Measurements from ENCODE around the gene NCOA7.
"Not testable (repeated sequence)": the region's sequence is repeated elsewhere in the genome, so short reads cannot be mapped to it uniquely, and the experiment has no call there.

Gene NCOA7

GRCh38 chr6:125759959-125760457 is 30.8 kb upstream of the NCOA7 start:
- H3K36me3 ChIP-seq (ENCODE audit: insufficient read depth, low read depth, low read length), result peaks cover 39% of the 10 kb centered on the region
- no peaks in the 10 kb centered on the region for H3K27me3 ChIP-seq (ENCODE audit: insufficient read depth, low read length)
- H3K4me1 ChIP-seq (ENCODE audit: insufficient read depth, low read length), result peaks cover 2% of the 10 kb centered on the region; the same call in 1 of the 2 replicates
- H3K4me3 ChIP-seq (ENCODE audit: low read length), result no peak overlapping the region
- no peak overlapping the region for H3K27ac ChIP-seq (ENCODE audit: low read length)
- H3K9ac ChIP-seq (ENCODE audit: low read depth, low read length), result no peak overlapping the region
- no peaks in the 10 kb centered on the region for H3K9me3 ChIP-seq (ENCODE audit: insufficient read depth, low read depth, low read length)

DNA sequence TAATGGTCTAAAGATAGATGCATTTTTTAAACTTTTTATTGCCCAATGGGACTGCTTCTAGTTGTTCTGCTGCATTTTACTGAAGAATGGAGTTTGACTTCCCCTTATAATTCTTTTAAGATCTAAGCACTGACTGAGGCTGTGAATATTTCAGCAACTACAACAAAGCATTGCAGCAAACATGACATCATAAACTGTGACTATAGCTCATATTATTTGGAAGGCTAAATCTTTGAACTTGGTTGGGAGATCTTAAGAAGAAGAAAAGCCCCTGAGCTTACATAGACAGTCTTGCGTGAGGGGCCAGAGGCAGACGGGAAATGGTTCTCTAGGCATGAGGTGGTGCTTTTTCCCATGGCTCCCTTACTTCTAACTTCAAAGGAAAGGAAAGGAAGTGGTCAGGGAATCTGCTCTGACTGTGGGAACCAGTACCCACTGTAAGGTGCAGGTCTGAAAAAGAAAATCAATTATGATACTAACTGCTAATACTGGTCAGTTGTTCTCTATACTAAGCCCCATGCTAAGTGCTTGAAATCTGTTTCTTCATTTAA is 26.6 kb upstream of the NCOA7 start:
- H3K27me3 ChIP-seq (ENCODE audit: insufficient read depth, low read length), result no peaks in the 10 kb centered on the region
- H3K4me3 ChIP-seq (ENCODE audit: low read length), result no peak overlapping the region
- H3K27ac ChIP-seq (ENCODE audit: low read length), result no peak overlapping the region
- peaks cover 24% of the 10 kb centered on the region for H3K36me3 ChIP-seq (ENCODE audit: insufficient read depth, low read depth, low read length)
- no peaks in the 10 kb centered on the region for H3K9me3 ChIP-seq (ENCODE audit: insufficient read depth, low read depth, low read length)
- H3K9ac ChIP-seq (ENCODE audit: low read depth, low read length), result no peak overlapping the region
- no peaks in the 10 kb centered on the region for H3K4me1 ChIP-seq (ENCODE audit: insufficient read depth, low read length)

GRCh38 chr6:125765944-125766343 is 24.8 kb upstream of the NCOA7 start:
- H3K27ac ChIP-seq (ENCODE audit: low read length), result no peak overlapping the region
- no peak overlapping the region for H3K4me3 ChIP-seq (ENCODE audit: low read length)
- no peak overlapping the region for H3K9ac ChIP-seq (ENCODE audit: low read depth, low read length)
- peaks cover 7% of the 10 kb centered on the region for H3K36me3 ChIP-seq (ENCODE audit: insufficient read depth, low read depth, low read length)
- no peaks in the 10 kb centered on the region for H3K9me3 ChIP-seq (ENCODE audit: insufficient read depth, low read depth, low read length)
- H3K27me3 ChIP-seq (ENCODE audit: insufficient read depth, low read length), result no peaks in the 10 kb centered on the region
- H3K4me1 ChIP-seq (ENCODE audit: insufficient read depth, low read length), result no peaks in the 10 kb centered on the region

DNA sequence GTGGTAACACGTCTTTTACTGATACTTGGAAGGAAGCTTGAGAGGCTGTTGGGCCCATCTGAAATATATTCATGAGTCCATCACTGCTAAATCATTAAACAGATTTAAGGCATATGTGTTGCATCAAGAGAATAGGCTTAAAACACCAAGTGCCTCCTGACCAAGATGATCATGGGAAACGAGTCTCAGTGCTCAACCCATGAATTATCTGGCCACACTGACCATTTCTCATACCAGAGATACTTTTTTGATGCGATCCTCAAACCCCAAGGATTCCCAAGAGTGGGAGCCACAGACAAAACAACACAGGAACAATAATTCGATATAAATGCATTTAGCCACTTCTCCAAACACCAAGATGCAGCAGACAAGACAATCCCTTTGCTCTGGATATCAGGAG is 24.1 kb upstream of the NCOA7 start:
- no peak overlapping the region for H3K9ac ChIP-seq (ENCODE audit: low read depth, low read length)
- H3K27me3 ChIP-seq (ENCODE audit: insufficient read depth, low read length), result no peaks in the 10 kb centered on the region
- no peaks in the 10 kb centered on the region for H3K36me3 ChIP-seq (ENCODE audit: insufficient read depth, low read depth, low read length)
- no peak overlapping the region for H3K4me3 ChIP-seq (ENCODE audit: low read length)
- no peak overlapping the region for H3K27ac ChIP-seq (ENCODE audit: low read length)
- H3K4me1 ChIP-seq (ENCODE audit: insufficient read depth, low read length), result no peaks in the 10 kb centered on the region
- no peaks in the 10 kb centered on the region for H3K9me3 ChIP-seq (ENCODE audit: insufficient read depth, low read depth, low read length)

- H3K9ac ChIP-seq (ENCODE audit: low read depth, low read length), result no peak overlapping the region
- no peak overlapping the region for H3K4me3 ChIP-seq (ENCODE audit: low read length)
- H3K4me1 ChIP-seq (ENCODE audit: insufficient read depth, low read length), result no peaks in the 10 kb centered on the region
- H3K27ac ChIP-seq (ENCODE audit: low read length), result no peak overlapping the region
- H3K9me3 ChIP-seq (ENCODE audit: insufficient read depth, low read depth, low read length), result no peaks in the 10 kb centered on the region
- H3K27me3 ChIP-seq (ENCODE audit: insufficient read depth, low read length), result no peaks in the 10 kb centered on the region
- H3K36me3 ChIP-seq (ENCODE audit: insufficient read depth, low read depth, low read length), result no peaks in the 10 kb centered on the region
Observed at GRCh38 chr6:125769147-125769783, 21.5 kb upstream of the NCOA7 start.

DNA sequence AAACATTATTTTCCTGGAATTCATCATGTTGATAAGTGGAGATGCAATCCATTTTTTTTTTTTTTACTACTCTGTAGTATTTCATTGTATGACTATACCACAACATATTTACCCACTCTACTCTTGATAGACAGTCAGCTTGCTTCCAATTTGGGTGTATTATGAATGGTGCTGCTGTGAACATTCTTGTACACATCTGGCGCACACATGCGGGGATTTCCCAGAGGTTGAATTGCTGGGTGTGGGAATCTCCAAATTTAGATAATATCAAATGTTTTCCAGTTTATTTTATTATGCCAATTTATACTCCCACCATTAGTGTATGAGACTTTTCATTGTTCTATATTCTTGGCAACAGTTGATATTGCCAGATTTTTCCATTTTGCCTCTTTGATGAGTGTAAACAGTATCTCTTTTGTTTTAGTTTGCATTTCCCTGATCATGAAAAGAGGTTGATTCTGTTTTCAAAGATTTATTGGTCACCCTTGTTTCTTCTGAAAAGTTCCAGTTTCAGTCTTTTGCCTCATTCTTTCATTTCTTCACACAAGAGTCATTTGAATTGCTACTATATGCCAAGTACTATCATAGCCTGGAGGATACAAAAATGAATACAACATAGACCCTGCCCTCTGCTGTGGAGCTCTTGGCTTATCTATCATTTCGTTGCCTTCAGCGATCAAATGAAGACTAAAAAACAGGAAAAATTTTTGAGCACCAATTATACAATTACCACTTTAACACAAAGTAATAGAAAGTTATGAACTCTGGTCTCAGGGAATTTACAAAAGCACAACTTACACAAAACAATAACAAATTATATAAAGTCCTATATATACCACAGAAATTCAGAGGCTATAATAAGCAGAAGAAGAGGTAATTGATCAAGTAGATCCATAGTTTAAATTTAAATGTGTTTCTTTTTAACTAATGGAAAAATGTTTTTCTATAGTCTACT is 17.1 kb upstream of the NCOA7 start:
- H3K27me3 ChIP-seq (ENCODE audit: insufficient read depth, low read length), result no peaks in the 10 kb centered on the region
- no peaks in the 10 kb centered on the region for H3K36me3 ChIP-seq (ENCODE audit: insufficient read depth, low read depth, low read length)
- H3K27ac ChIP-seq (ENCODE audit: low read length), result no peak overlapping the region
- H3K9ac ChIP-seq (ENCODE audit: low read depth, low read length), result no peak overlapping the region
- 0 out of 2 replicates have a peak, but pooled peaks cover 3% of the 10 kb centered on the region for H3K4me1 ChIP-seq (ENCODE audit: insufficient read depth, low read length)
- no peak overlapping the region for H3K4me3 ChIP-seq (ENCODE audit: low read length)
- no peaks in the 10 kb centered on the region for H3K9me3 ChIP-seq (ENCODE audit: insufficient read depth, low read depth, low read length)

DNA sequence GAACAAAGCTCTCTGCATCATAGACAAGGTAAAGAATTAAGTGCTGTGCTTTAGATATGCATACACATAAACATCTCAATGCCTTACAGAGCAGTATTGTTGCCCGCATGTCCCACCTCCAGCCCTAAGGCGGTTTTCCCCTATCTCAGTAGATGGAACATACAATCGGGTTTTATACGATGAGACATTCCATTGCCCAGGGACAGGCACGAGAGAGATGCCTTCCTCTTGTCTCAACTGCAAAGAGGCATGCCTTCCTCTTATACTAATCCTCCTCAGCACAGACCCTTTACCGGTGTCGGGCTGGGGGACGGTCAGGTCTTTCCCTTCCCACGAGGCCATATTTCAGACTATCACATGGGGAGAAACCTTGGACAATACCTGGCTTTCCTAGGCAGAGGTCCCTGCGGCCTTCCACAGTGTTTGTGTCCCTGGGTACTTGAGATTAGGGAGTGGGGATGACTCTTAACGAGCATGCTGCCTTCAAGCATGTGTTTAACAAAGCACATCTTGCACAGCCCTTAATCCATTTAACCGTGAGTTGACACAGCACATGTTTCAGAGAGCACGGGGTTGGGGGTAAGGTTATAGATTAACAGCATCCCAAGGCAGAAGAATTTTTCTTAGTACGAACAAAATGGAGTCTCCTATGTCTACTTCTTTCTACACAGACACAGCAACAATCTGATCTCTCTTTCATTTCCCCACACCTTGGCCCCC is 14.5 kb upstream of the NCOA7 start:
- not testable (repeated sequence) for H3K9ac ChIP-seq (ENCODE audit: low read depth, low read length)

DNA sequence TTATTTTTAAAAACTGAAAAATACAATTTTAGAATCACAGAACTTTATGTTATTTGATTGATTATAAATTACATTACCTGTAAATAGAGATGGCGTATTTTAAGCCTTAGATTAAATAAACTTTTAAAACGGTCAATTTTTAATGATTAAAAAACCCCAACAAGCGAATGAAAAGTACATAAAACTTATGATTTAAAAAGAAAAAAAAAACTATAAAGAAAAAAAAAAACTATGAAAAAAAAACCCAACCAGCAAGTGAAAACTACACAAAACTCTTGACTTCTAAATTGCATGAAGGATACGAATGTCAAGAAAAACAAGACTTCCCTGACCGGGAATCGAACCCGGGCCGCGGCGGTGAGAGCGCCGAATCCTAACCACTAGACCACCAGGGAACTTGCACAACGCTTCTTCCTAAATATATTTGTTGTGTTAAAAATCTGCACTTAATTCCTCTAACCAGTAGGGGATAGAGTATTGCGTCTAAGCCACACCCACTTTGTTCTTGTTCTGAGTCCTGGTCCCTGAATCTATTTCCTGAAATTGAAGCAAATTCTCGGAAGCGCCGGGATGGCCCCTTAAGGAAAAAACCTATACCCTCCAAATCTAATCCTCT is 10.7 kb upstream of the NCOA7 start:
- Histone ChIP-seq H3K9ac (ENCODE audit: low read depth, low read length) (peak overlapping the region; percentile 88; the same call in 1 of the 2 replicates), H3K4me1 (ENCODE audit: insufficient read depth, low read length) (0 out of 2 replicates have a peak, but pooled peaks cover 5% of the 10 kb centered on the region), H3K27me3 (ENCODE audit: insufficient read depth, low read length) (no peaks in the 10 kb centered on the region), H3K4me3 (ENCODE audit: low read length) (peak overlapping the region; percentile 81), H3K36me3 (ENCODE audit: insufficient read depth, low read depth, low read length) (no peaks in the 10 kb centered on the region), H3K9me3 (ENCODE audit: insufficient read depth, low read depth, low read length) (no peaks in the 10 kb centered on the region), H3K27ac (ENCODE audit: low read length) (no peak overlapping the region)

More for the DNA sequence above, 14.5 kb upstream of the NCOA7 start:
- H3K9me3 ChIP-seq (ENCODE audit: insufficient read depth, low read depth, low read length); H3K4me1 ChIP-seq (ENCODE audit: insufficient read depth, low read length); H3K36me3 ChIP-seq (ENCODE audit: insufficient read depth, low read depth, low read length); H3K27ac ChIP-seq (ENCODE audit: low read length); H3K4me3 ChIP-seq (ENCODE audit: low read length); H3K27me3 ChIP-seq (ENCODE audit: insufficient read depth, low read length): not testable (repeated sequence)

DNA sequence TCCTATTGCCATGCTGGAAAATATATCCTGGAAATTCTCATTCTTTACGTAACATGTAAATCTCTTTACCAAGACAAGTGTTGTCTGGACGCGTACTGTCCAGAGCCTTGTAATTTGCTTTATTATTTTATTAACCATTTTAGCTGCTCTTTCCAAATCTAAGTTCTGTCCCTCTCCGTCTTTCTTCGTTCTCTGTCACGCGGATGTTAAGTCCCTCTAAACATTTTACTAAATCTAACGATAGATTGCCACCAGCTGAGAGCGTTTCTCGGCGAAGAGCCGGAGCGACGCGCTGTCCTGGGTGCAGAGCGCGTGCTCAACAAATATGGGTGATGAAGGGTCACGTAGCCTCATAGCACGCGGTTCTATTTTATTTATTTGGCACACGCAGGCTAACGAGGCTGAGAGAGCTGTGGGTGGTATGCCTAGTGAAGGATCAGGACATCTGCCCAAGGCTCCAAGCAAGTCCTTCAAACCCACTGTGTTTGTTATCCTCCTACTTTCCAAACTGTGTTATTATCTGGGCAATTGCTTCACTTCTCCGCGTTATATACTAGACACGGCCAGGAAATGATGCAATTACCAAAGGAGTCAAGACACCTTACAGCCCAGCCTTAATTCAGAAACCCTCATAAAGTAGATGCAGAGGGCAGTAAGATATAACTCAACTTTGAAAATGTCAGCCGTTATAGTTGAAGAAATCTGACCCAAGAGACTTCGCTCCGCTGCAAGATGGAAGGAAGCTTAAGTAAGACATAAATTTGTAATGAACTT is 10.0 kb upstream of the NCOA7 start:
- 0 out of 2 replicates have a peak, but pooled peaks cover 5% of the 10 kb centered on the region for H3K4me1 ChIP-seq (ENCODE audit: insufficient read depth, low read length)
- H3K9ac ChIP-seq (ENCODE audit: low read depth, low read length), result peak overlapping the region; percentile 88; the same call in 1 of the 2 replicates
- no peaks in the 10 kb centered on the region for H3K27me3 ChIP-seq (ENCODE audit: insufficient read depth, low read length)
- no peaks in the 10 kb centered on the region for H3K36me3 ChIP-seq (ENCODE audit: insufficient read depth, low read depth, low read length)
- peak overlapping the region; percentile 81 for H3K4me3 ChIP-seq (ENCODE audit: low read length)
- H3K9me3 ChIP-seq (ENCODE audit: insufficient read depth, low read depth, low read length), result no peaks in the 10 kb centered on the region
- H3K27ac ChIP-seq (ENCODE audit: low read length), result no peak overlapping the region

DNA sequence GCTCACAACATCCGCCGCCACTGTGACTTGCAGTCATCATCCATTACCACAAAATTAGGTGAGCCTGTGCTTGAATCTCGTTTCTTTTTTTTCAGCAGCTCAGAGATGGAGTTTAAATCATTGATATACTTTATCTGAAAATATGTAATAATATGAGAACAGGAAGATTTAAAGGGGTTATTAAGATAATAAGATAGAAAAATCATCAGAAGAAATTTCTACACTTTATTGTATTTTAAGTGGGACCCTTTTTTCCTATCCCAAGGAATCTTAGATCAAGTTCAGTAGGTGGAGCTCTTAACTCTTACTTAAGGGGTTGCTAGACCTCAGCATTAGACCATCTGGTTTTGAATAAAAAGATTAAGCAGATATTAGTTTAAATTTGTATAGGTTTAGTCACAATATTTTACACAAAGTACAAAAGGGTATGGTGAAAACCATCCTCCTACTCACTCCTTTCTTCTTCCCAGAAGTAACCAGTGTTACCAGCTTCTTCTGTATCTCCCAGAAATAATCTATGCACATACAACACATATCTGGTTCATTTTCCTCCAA is 9.4 kb upstream of the NCOA7 start:
- H3K9me3 ChIP-seq (ENCODE audit: insufficient read depth, low read depth, low read length), result no peaks in the 10 kb centered on the region
- H3K36me3 ChIP-seq (ENCODE audit: insufficient read depth, low read depth, low read length), result no peaks in the 10 kb centered on the region
- 0 out of 2 replicates have a peak, but pooled peaks cover 5% of the 10 kb centered on the region for H3K4me1 ChIP-seq (ENCODE audit: insufficient read depth, low read length)
- H3K27me3 ChIP-seq (ENCODE audit: insufficient read depth, low read length), result no peaks in the 10 kb centered on the region
- H3K4me3 ChIP-seq (ENCODE audit: low read length), result peak overlapping the region; percentile 81
- H3K27ac ChIP-seq (ENCODE audit: low read length), result no peak overlapping the region
- H3K9ac ChIP-seq (ENCODE audit: low read depth, low read length), result peak overlapping the region; percentile 88; the same call in 1 of the 2 replicates
